ENCODE data around the gene JKAMP.

GRCh38 chr14:59507063-59507751 lies 22.9 kb downstream of the JKAMP start:
- TF ChIP-seq, protein P1, sequence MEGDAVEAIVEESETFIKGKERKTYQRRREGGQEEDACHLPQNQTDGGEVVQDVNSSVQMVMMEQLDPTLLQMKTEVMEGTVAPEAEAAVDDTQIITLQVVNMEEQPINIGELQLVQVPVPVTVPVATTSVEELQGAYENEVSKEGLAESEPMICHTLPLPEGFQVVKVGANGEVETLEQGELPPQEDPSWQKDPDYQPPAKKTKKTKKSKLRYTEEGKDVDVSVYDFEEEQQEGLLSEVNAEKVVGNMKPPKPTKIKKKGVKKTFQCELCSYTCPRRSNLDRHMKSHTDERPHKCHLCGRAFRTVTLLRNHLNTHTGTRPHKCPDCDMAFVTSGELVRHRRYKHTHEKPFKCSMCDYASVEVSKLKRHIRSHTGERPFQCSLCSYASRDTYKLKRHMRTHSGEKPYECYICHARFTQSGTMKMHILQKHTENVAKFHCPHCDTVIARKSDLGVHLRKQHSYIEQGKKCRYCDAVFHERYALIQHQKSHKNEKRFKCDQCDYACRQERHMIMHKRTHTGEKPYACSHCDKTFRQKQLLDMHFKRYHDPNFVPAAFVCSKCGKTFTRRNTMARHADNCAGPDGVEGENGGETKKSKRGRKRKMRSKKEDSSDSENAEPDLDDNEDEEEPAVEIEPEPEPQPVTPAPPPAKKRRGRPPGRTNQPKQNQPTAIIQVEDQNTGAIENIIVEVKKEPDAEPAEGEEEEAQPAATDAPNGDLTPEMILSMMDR (IDR thresholded peaks at IDR 0.05; ENCODE audit: low read length): peak; percentile 88
- no peak for TF ChIP-seq EZH2 (IDR thresholded peaks at IDR 0.05; ENCODE audit: borderline replicate concordance, low read length)

Data from OCI-LY1 (cell line).